ENCODE measurements around the gene RTP3.

Gene RTP3

GRCh38 chr3:46455231-46456115, 42.3 kb upstream of the RTP3 start:
- Histone ChIP-seq H3K79me2 (ENCODE audit: insufficient read depth, low read length) (no peaks in the 10 kb centered on the region), H3K9me3 (ENCODE audit: insufficient read depth, low read length) (no peaks in the 10 kb centered on the region), H3K36me3 (ENCODE audit: low read length) (no peaks in the 10 kb centered on the region), H3K27me3 (ENCODE audit: low read length) (no peaks in the 10 kb centered on the region), H3K9me2 (replicated peaks; ENCODE audit: insufficient read depth, low read length) (no peaks in the 10 kb centered on the region), H4K20me1 (ENCODE audit: low read depth, low read length) (no peaks in the 10 kb centered on the region), H2AFZ (ENCODE audit: low read depth, low read length, severe bottlenecking) (no peak overlapping the region), H3K4me2 (ENCODE audit: low read depth, low read length, poor library complexity, severe bottlenecking) (no peak overlapping the region), H3K9ac (ENCODE audit: low read length) (no peak overlapping the region), H3K4me3 (ENCODE audit: insufficient read depth, low read length, poor library complexity, severe bottlenecking) (no peak overlapping the region), H3K27ac (ENCODE audit: low read depth, low read length) (no peak overlapping the region), H3F3A (ENCODE audit: insufficient read depth) (no peaks in the 10 kb centered on the region)
- no peak for TF ChIP-seq EZH2phosphoT487 (conservative IDR thresholded peaks at IDR 0.05; ENCODE audit: low read length)
- no peak for TF ChIP-seq CTCF (IDR thresholded peaks at IDR 0.05; ENCODE audit: insufficient read depth, low read length, poor library complexity, severe bottlenecking)

- Histone ChIP-seq H3K79me2 (ENCODE audit: insufficient read depth, low read length) (no peaks in the 10 kb centered on the region), H3K4me2 (ENCODE audit: low read depth, low read length, poor library complexity, severe bottlenecking) (no peak overlapping the region), H3K9me3 (ENCODE audit: insufficient read depth, low read length) (no peaks in the 10 kb centered on the region), H3K4me3 (ENCODE audit: insufficient read depth, low read length, poor library complexity, severe bottlenecking) (no peak overlapping the region), H3K9ac (ENCODE audit: low read length) (no peak overlapping the region), H2AFZ (ENCODE audit: low read depth, low read length, severe bottlenecking) (no peak overlapping the region), H3K27me3 (ENCODE audit: low read length) (no peaks in the 10 kb centered on the region), H3F3A (ENCODE audit: insufficient read depth) (no peaks in the 10 kb centered on the region), H3K27ac (ENCODE audit: low read depth, low read length) (no peak overlapping the region), H3K9me2 (replicated peaks; ENCODE audit: insufficient read depth, low read length) (no peaks in the 10 kb centered on the region), H4K20me1 (ENCODE audit: low read depth, low read length) (no peaks in the 10 kb centered on the region), H3K36me3 (ENCODE audit: low read length) (no peaks in the 10 kb centered on the region)
- TF ChIP-seq EZH2phosphoT487 (conservative IDR thresholded peaks at IDR 0.05; ENCODE audit: low read length) (no peak), CTCF (IDR thresholded peaks at IDR 0.05; ENCODE audit: insufficient read depth, low read length, poor library complexity, severe bottlenecking) (no peak)
These were observed 41.7 kb upstream of the RTP3 start for GRCh38 chr3:46456118-46456517.

GRCh38 chr3:46460051-46460450, 37.7 kb upstream of the RTP3 start:
- Histone ChIP-seq H2AFZ (ENCODE audit: low read depth, low read length, severe bottlenecking) (no peak overlapping the region), H3K4me2 (ENCODE audit: low read depth, low read length, poor library complexity, severe bottlenecking) (no peak overlapping the region), H3K79me2 (ENCODE audit: insufficient read depth, low read length) (no peaks in the 10 kb centered on the region), H4K20me1 (ENCODE audit: low read depth, low read length) (no peaks in the 10 kb centered on the region), H3K27ac (ENCODE audit: low read depth, low read length) (no peak overlapping the region), H3F3A (ENCODE audit: insufficient read depth) (no peaks in the 10 kb centered on the region), H3K36me3 (ENCODE audit: low read length) (no peaks in the 10 kb centered on the region), H3K4me3 (ENCODE audit: insufficient read depth, low read length, poor library complexity, severe bottlenecking) (no peak overlapping the region), H3K27me3 (ENCODE audit: low read length) (no peaks in the 10 kb centered on the region), H3K9me3 (ENCODE audit: insufficient read depth, low read length) (no peaks in the 10 kb centered on the region), H3K9ac (ENCODE audit: low read length) (no peak overlapping the region), H3K9me2 (replicated peaks; ENCODE audit: insufficient read depth, low read length) (no peaks in the 10 kb centered on the region)
- TF ChIP-seq EZH2phosphoT487 (conservative IDR thresholded peaks at IDR 0.05; ENCODE audit: low read length) = no peak
- TF ChIP-seq CTCF (IDR thresholded peaks at IDR 0.05; ENCODE audit: insufficient read depth, low read length, poor library complexity, severe bottlenecking) = no peak

Data from SU-DHL-6 (cell line).